COLO668 (cell line): Measurements from ENCODE around the gene COQ10A.

Experiments
- DNase-seq: peaks from one replicate; lab custom pipeline; 2025; ENCODE audit not compliant: unreplicated experiment; lab: John Stamatoyannopoulos, UW

The COQ10A gene

DNA sequence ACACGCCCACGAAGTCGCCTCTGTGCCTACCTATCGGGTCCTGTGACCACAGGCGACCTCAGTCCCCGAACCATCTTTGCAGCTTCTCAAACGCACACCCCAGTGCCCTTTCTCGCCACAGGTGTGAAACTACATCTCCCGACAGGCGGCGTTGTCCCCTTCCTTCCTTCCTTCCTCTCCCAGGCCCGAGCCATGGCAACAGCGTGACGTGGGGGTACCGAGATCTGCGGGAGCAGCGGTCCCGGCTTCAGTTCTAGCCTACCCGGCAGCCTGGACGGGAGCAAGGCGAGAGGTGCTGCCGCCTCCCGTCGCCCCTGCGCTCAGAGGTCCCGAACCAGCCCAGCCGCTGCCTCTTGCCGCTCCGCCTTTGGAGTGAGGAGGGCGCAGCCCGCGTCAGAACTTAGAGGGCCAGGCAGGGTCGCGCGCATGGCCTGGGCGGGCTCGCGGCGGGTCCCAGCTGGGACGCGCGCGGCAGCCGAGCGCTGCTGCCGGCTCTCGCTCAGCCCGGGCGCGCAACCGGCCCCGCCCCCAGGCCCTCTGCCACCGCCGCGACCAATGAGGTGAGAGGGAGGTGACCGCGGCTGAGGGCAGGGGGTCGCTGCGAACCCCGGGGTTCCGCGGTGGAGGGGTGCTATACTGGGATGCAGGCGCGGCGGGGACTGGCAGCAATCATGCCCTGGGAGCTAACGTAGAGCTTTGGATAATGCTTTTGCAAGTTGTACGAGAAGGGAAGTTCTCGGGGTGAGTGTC is at the start of gene COQ10A:
COQ10A (plus strand) TSS at position 250 of the 750 bp plus-strand sequence; CDS start at position 427, 177 bp downstream.
- DNase-seq, result peak; percentile 82

GRCh38 chr12:56219840-56220239 is 46.9 kb upstream of the COQ10A start:
- no peak for DNase-seq

DNA sequence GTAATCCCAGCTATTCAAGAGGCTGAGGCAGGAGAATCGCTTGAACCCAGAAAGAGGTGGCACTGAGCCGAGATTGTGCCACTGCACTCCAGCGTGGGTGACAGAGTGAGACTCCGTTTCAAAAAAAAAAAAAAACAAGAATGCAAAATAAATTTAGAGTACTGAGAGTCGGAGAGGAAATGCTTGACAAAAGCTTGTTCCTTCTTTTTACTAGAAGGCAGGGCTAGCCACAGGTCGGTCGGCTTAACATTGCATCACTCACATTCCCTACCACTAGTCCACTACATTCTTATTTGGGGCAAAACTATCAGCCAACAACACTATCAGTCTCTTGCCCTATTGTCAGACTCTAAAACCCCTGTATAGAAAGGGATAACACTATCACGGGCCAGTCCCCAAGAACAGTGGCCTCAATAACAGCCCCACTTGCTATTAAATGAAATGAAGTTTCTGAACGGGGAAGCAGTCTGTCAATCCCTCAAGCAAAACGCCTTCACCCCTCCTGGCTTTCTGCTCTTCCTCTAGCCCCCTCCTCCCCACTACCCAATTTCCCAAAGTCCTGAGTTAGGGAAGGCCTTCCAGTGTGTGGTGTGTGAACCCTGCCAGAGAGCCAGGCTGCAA is 46.0 kb upstream of the COQ10A start:
- no peak for DNase-seq

DNA sequence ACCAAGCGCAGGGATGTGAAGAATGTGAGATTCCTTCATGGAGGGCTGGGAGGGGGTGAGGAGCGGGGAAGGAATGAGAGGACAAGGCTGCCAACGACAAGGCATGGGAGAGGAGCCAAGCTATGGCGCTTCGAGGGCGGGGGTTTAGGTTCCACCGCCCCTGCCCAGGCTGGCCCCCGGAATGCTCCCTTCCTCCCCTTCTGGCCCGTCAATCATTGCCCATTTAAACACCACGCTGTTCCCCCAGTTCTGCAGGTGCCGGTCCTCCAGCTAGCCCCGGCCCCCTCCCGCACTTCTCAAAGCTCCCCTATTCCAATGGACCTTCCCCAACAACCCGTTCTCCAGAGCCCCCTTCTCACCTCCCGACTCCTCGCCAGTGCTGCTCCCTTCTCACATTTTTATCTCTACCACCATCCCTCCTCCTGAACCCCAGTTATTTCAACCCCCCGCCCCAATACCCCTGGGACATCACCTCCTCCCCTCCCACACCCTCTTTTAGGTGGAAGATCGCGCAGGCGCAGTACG is 45.4 kb upstream of the COQ10A start:
- peak; percentile 17 for DNase-seq

- DNase-seq, result peak; percentile 88
Observed at GRCh38 chr12:56221757-56222530, 44.8 kb upstream of the COQ10A start, which contains the start of gene RNF41. Gene RNF41, minus strand, starts transcription at chr12:56221922. Its CDS starts 7,875 bp downstream, at chr12:56214047.

DNA sequence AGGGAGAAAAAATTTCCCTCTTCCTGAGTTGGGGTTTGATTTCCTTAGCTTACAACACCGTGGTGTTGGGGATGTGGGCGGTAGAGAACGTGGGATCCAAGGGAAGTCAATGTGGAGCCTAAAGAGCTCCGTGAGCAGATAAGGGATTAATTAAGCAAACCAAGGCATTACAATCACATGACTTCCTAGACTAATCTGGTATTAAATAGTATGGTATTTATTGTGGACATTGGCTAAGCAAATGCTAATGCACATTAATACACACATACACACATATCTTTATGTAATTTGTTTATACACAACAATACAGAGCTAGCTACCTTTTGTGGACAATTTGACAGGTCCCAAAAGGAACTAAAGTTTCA is 44.2 kb upstream of the COQ10A start:
- no peak for DNase-seq

DNA sequence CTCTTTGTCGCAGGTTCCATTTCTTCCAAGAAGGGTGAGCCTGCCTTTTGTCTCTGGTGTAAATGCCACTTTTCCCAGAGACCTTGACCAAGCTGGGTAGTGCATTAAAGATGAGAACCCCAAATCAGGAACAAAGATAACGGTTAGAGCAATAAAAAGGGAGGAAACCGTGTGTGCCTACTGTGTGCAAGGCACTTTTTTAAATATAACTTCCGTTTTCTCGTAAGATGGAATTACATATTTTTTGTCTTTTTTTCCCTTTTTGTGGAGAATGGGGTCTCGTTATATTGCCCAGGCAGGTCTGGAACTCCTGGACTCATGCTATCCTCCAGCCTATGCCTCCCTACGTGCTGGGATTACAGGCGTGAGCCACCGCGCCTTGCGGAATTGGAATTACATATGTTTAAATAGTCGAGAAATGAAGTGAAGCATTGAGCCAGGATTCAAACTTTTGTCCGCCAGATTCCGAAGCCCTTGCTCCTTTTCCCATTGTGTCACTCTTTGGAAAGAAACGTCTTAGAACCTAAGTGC is 43.1 kb upstream of the COQ10A start:
- DNase-seq, result no peak

DNA sequence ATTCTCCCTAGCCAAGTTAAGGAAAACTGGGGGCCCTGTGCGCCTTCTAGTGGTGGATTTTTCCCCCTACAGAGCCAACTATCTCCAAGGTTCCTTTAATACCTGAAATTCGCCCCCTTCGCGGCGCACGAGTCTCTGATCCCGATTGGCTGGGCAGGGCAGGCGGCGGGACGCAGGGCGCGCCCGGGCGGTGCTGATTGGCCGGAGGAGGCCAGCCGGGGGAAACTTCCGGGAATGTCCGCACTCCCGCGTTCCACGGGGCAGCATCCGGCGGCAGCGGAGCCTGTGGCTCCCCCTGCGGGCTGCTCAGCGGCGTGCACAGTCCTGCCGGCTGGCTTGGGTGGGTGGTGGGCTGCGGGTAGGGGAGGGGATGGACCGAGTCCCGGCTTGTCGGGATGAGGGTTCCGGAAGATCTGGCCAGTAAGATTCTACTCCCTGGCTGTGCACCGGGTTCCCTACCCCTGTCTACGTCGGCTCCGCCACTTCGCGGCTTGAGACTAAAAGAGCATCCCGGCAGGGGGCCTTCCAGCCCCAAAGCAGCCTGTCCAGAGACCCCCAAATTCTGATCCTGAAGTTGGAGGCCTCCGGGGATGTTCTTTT is 42.5 kb upstream of the COQ10A start, which contains the start of gene NABP2:
NABP2 (plus strand) TSS at position 241 of the 600 bp plus-strand sequence. CDS start 515 bp downstream, outside the sequence.
- DNase-seq, result peak; percentile 95

DNA sequence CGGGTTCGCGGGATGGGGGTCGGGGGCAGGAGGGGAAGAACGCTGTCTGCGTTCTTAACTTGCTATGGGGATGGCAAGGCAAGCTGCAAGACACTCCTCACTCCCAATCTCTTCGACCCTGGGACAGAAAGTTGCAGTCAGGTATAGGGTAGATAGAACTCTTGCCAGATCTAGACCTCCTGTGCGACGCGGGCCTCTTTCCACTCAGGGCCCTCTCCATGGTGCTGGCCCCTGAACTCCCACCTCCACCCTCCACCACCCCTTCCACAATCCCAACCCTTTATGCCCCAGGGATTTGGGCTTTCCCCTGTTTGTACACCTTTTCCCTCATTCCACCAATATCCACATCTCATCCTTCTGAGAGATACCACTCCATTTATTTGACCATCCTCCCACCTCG is 41.8 kb upstream of the COQ10A start:
- DNase-seq, result no peak

DNA sequence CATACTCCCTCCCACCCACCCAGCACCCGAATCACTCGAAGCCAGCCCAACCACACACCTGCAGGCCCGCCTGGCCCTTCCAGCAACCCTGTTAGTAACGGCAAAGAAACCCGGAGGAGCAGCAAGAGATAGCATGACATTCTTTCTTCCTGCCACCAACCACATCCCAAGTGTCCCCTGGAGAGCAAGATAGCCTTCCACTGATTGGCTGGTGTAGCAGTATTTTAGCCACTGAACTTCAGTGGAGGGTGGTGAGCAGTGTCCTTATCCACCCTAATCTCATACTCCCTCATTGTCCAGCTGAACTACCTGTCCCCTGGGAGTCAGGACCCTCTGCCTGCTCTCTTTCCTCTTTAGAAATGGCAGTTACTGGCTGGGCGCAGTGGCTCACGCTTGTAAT is 37.7 kb upstream of the COQ10A start:
- DNase-seq, result no peak

DNA sequence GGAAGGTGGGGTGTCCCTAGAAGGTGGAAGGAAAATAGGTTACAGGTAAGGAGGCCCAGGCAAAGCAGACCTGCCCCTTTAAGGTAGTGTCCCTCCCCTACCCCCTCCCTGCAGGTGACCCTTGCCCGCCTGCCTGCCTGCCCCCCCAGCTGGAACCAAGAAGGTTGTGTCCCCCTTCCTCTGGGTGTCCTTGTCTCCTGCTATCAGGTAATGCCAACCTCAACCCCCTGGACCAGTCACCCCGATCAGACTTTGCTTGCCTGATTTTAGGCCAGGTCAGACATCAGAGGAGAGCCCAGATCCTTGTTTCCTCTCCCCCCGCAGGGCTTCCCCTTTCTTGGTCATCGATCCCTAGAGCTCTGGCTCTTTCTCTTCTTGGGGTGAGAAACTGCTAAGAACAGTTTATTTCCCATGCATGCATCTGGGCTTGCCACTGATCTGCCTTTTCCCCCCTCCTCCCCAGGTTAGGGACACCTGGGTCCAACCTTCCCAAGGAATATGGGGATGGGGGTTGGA is 36.8 kb upstream of the COQ10A start, which contains the start of gene SLC39A5:
SLC39A5 (plus strand) TSS at position 136 of the 516 bp plus-strand sequence. CDS start 1,224 bp downstream, outside the sequence.
- no peak for DNase-seq

GRCh38 chr12:56230432-56231183 is 36.1 kb upstream of the COQ10A start:
- DNase-seq, result peak; percentile 70

GRCh38 chr12:56231184-56231582 is 35.6 kb upstream of the COQ10A start:
- no peak for DNase-seq

GRCh38 chr12:56234746-56235436 is 31.9 kb upstream of the COQ10A start:
- no peak for DNase-seq

DNA sequence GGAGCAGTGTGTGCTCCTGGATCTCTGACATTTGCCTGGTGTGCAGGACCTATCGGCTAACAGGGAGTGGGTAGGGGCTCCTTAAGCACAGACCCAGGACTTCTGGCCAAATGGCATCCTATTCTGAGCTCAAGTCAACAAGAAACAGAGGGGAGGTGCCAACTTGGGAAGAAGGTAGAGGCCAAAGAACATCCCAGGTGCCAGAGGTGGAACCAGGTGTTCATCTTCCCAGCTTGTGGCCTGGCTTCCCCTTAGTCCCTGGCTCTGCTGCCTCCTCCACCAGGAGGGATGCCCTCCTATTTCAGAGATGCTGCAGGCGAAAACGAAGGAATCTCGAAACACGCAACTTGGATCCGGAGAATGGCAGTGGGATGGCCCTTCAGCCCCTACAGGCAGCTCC is 30.7 kb upstream of the COQ10A start:
- DNase-seq, result no peak

DNA sequence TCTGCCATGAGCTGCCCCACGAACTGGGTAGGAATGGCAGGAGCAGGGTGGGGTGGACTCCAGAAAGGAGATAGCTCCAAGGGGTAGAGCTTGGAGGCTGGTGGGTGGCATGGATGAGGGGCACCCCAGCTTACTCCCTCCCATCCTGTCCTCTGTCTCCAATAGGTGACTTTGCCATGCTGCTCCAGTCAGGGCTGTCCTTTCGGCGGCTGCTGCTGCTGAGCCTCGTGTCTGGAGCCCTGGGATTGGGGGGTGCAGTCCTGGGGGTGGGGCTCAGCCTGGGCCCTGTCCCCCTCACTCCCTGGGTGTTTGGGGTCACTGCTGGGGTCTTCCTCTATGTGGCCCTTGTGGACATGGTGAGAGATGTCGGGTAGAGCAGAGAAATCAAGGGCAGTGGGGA is 29.8 kb upstream of the COQ10A start:
- DNase-seq, result no peak

DNA sequence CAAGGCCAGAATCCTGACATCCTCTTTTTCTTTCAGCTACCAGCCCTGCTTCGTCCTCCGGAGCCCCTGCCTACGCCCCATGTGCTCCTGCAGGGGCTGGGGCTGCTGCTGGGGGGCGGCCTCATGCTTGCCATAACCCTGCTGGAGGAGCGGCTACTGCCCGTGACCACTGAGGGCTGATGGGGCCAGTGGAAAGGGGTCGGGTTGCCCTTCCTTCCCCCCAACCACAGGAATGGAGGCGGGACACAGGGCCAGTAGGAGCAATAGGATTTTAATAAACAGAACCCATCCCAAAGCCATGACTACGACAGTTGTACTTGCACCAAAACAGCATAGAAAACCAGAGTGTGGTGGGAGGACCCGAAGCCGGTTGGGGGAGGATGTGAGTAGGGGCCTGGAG is 29.2 kb upstream of the COQ10A start:
- no peak for DNase-seq

DNA sequence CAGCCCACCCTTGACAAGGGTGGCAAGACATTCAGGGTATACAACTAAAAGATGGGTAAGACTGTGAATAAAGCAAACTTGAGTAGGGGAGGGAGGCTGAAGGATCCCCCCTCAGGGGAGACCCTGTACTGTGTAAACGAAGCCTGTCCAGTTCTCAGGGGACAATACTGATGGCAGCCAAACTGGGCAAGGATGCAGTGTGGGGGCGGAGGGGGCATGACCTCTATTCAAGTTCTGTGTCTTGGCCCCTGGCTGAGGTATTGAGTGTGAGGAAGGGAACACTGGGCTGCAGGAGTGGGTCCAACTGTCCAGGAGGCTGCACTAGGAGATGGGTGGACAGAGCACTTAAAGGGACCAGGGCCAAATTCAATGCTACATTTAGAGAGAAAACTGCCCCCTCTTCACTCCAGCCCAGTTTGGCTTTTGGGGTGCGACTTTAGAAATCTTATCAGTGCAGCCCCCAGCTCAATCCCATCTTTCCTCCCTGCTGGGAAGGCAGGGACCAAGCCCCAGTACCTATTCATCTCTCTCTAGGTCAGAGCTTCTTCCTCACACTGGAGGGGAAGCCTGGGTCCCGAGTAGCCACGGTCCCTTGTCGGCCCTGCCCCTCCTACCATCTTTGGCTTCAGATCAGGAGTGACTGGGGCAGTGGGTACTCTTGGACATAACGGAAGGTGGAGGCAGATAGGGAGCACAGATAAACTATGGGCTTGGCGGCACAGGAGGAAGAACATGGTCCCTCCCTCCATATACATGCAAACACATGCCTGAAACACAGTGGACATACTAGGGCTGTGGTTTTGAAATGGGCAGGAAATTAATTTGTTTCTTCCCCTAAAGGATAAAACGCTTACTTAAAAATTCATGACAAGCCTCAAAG is 25.1 kb upstream of the COQ10A start:
- DNase-seq, result no peak
